ENCODE results near the gene HGFAC.

GRCh38 chr4:3481783-3482393 lies 40.1 kb downstream of the HGFAC start:
- TF ChIP-seq CTCF (IDR thresholded peaks at IDR 0.05; ENCODE audit: low read depth, low read length, poor library complexity, severe bottlenecking), result no peak
- no peak for TF ChIP-seq EZH2phosphoT487 (IDR thresholded peaks at IDR 0.05; ENCODE audit: borderline replicate concordance, low read length)
